DND-41 (cell line): ENCODE results near the gene SPIB.

ENCODE experiments used
- ATAC-seq: fragments of 200-7000 bp; cut with Tn5 transposase; 3 replicates; pipeline ENCODE4 v1.9.1; 2021; ENCODE audit warnings: low read depth; ENCODE audit not compliant: insufficient read depth
- DNase-seq: peaks from one replicate; pipeline ENCODE4 v3.0.0-alpha.2; 2020
- H2AFZ ChIP-seq: 2 replicates; pipeline ENCODE4 v1.6.0; 2012; ENCODE audit warnings: low read depth, low read length
- H3K27ac ChIP-seq: 2 replicates; pipeline ENCODE4 v1.5.1; 2012; ENCODE audit warnings: low read length, inconsistent platforms
- H3K27me3 ChIP-seq: fragments of 200-600 bp; sonication (generic); 2 replicates; pipeline ENCODE4 v1.6.0; 2012; ENCODE audit warnings: low read length, mild to moderate bottlenecking, inconsistent platforms; ENCODE audit not compliant: insufficient read depth, poor library complexity
- H3K36me3 ChIP-seq: 2 replicates; pipeline ENCODE4 v1.5.1; 2012; ENCODE audit warnings: low read length, inconsistent platforms; ENCODE audit not compliant: insufficient read depth
- H3K4me1 ChIP-seq: 2 replicates; pipeline ENCODE4 v1.5.1; 2012; ENCODE audit warnings: mild to moderate bottlenecking, low read length; ENCODE audit not compliant: insufficient read depth
- H3K4me2 ChIP-seq: 2 replicates; pipeline ENCODE4 v1.6.0; 2012; ENCODE audit warnings: mild to moderate bottlenecking, moderate library complexity, low read length, inconsistent platforms; ENCODE audit not compliant: insufficient read depth
- H3K4me3 ChIP-seq, 2 experiments: fragments of 200-600 bp in 1 of 2; shearing (Covaris generic) in 1 of 2; 2 replicates each; pipeline ENCODE4 v1.5.1; 2012 to 2016; ENCODE audit warnings: inconsistent platforms in 2 of 2, low read length in 2 of 2, mild to moderate bottlenecking in 2 of 2, low read depth in 1 of 2, moderate library complexity in 1 of 2
- H3K79me2 ChIP-seq: 2 replicates; pipeline ENCODE4 v1.6.0; 2012; ENCODE audit warnings: low read length, inconsistent platforms; ENCODE audit not compliant: insufficient read depth
- H3K9ac ChIP-seq: 2 replicates; pipeline ENCODE4 v1.6.0; 2012; ENCODE audit warnings: low read depth, mild to moderate bottlenecking, inconsistent platforms, low read length, moderate library complexity
- H3K9me3 ChIP-seq: 2 replicates; pipeline ENCODE4 v1.5.1; 2012; ENCODE audit warnings: low read length, moderate library complexity, mild to moderate bottlenecking, inconsistent platforms; ENCODE audit not compliant: insufficient read depth, severe bottlenecking
- H4K20me1 ChIP-seq: 2 replicates; pipeline ENCODE4 v1.6.0; 2012; ENCODE audit warnings: low read length; ENCODE audit not compliant: insufficient read depth
- EZH2 ChIP-seq: IDR thresholded peaks from 3 replicates; pipeline ENCODE4 v1.6.1; 2012; ENCODE audit warnings: borderline replicate concordance, low read depth, mild to moderate bottlenecking, moderate library complexity, low read length, inconsistent platforms; ENCODE audit not compliant: severe bottlenecking
- TF ChIP-seq, protein P1 (sequence below): IDR thresholded peaks from 2 replicates; pipeline ENCODE4 v1.5.1; 2012; ENCODE audit warnings: borderline replicate concordance, low read length, moderate library complexity, mild to moderate bottlenecking; ENCODE audit not compliant: poor library complexity, severe bottlenecking; ENCODE audit errors: extremely low read depth

SPIB gene

DNA sequence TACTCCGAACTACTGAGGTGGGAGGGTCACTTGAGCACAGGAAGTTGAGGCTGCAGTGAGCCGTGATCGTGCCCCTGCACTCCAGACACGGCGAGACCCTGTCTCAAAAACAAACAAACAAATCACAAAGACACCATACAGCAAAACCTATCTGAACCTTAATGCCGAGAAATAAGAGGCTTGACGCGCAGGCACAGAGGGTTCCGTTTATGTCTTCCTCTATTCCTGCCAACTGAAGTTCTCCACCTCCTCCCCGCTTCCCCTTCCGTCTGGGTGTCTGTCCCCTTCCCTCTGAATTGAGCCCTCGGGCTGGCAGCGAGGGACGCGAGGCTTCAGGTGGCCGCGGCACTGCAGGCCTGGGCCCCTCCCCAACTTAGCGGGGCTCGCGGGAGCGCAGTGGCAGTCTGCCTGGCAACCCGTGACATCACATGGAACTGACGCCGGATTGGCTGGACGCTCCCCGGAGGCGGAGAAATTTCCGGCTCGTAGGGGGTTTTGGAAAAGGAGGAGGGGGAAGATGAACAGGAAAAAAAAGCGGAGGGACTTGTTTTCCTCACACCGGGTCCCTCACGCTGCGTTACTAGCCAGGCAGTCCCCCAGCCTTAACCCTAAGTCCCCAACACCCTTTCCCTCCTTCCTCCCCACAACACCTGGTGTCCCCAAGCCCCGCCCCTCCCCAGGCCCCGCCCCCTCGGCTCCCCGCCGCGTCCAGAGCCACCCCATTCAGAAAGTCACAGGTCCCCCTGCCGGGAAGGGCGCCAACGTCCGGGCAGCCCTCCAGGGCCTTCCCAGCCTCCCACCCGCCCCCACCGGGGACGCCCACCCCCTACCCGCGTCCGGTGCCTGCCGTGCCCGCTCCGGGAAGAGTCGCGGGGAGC lies 12.8 kb downstream of the SPIB start:
- H3K27ac ChIP-seq = peak overlapping the region; percentile 3; the same call in 1 of the 2 replicates
- H3K9ac ChIP-seq = peak overlapping the region; percentile 45
- no peaks in the 10 kb centered on the region for H3K9me3 ChIP-seq
- DNase-seq (peak; percentile 84), ATAC-seq (peak; percentile 99)
- H2AFZ ChIP-seq = peak overlapping the region; percentile 73
- H3K4me2 ChIP-seq = peak overlapping the region; percentile 88
- peak overlapping the region; percentile 12 to 76; a peak in 3 of 4 replicates for H3K4me3 ChIP-seq
- peaks cover 15% of the 10 kb centered on the region for H3K4me1 ChIP-seq
- H3K27me3 ChIP-seq = no peaks in the 10 kb centered on the region
- no peaks in the 10 kb centered on the region for H3K36me3 ChIP-seq
- H3K79me2 ChIP-seq = no peaks in the 10 kb centered on the region
- H4K20me1 ChIP-seq = no peaks in the 10 kb centered on the region
- no peak for TF ChIP-seq EZH2
- TF ChIP-seq, protein P1, sequence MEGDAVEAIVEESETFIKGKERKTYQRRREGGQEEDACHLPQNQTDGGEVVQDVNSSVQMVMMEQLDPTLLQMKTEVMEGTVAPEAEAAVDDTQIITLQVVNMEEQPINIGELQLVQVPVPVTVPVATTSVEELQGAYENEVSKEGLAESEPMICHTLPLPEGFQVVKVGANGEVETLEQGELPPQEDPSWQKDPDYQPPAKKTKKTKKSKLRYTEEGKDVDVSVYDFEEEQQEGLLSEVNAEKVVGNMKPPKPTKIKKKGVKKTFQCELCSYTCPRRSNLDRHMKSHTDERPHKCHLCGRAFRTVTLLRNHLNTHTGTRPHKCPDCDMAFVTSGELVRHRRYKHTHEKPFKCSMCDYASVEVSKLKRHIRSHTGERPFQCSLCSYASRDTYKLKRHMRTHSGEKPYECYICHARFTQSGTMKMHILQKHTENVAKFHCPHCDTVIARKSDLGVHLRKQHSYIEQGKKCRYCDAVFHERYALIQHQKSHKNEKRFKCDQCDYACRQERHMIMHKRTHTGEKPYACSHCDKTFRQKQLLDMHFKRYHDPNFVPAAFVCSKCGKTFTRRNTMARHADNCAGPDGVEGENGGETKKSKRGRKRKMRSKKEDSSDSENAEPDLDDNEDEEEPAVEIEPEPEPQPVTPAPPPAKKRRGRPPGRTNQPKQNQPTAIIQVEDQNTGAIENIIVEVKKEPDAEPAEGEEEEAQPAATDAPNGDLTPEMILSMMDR = no peak

DNA sequence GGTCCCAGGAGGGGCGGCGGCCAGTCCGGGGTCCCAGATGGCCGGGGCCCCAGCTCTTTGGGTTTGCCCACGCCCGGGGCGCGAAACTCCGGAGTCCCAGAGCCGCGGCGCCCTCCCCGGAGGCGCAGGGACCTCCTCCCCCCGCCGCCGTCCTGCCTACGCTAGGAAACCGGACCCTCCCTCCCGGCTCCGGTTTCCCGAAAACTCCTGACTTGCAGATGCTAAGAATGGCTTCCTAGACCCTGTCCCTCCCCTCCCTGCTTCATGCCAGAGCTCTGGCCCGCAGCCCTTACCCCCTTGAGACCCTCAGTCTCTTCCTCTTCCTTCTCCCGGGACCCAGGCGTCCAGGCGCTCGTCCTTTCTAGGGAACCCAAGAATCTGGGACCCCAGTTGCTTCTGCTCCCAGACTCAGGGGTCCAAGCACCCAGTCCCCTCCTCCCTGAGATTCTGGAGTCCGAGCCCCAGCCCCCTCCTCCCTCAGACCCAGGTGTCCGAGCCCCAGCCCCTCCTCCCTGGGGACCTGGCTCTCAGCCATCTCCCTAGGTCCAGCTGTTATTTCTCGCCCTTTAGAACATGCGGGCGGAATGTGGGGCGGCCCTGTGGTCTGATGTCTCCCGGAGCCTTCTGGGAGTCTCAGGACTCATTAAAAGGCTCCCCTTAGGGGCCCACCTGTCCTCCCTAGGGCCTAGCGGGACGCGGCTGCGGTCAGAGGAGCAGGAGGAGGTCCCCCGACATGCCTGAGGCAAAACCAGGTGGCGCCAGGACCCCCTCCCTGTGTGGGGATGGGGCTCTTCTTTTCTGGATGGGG lies 13.7 kb downstream of the SPIB start, which contains the start of gene MYBPC2:
MYBPC2 (plus strand) TSS at position 672 of the 808 bp plus-strand sequence; CDS start at position 734, 62 bp downstream.
- peak within 1 kb of the TSS; percentile 73 for H2AFZ ChIP-seq
- no peak for TF ChIP-seq EZH2
- TF ChIP-seq, protein P1 = no peak
- H3K4me1 ChIP-seq = peaks cover 15% of the 10 kb centered on the region
- no peaks in the 10 kb centered on the region for H4K20me1 ChIP-seq
- H3K9ac ChIP-seq = peak within 1 kb of the TSS; percentile 45; the same call in 1 of the 2 replicates
- no peaks in the 10 kb centered on the region for H3K36me3 ChIP-seq
- peak within 1 kb of the TSS; percentile 3; the same call in 1 of the 2 replicates for H3K27ac ChIP-seq
- H3K79me2 ChIP-seq = no peaks in the 10 kb centered on the region
- peak within 1 kb of the TSS; percentile 12 to 76; a peak in 3 of 4 replicates for H3K4me3 ChIP-seq
- ATAC-seq (no peak), DNase-seq (no peak)
- H3K27me3 ChIP-seq = no peaks in the 10 kb centered on the region
- peak within 1 kb of the TSS; percentile 88 for H3K4me2 ChIP-seq
- H3K9me3 ChIP-seq = no peaks in the 10 kb centered on the region

DNA sequence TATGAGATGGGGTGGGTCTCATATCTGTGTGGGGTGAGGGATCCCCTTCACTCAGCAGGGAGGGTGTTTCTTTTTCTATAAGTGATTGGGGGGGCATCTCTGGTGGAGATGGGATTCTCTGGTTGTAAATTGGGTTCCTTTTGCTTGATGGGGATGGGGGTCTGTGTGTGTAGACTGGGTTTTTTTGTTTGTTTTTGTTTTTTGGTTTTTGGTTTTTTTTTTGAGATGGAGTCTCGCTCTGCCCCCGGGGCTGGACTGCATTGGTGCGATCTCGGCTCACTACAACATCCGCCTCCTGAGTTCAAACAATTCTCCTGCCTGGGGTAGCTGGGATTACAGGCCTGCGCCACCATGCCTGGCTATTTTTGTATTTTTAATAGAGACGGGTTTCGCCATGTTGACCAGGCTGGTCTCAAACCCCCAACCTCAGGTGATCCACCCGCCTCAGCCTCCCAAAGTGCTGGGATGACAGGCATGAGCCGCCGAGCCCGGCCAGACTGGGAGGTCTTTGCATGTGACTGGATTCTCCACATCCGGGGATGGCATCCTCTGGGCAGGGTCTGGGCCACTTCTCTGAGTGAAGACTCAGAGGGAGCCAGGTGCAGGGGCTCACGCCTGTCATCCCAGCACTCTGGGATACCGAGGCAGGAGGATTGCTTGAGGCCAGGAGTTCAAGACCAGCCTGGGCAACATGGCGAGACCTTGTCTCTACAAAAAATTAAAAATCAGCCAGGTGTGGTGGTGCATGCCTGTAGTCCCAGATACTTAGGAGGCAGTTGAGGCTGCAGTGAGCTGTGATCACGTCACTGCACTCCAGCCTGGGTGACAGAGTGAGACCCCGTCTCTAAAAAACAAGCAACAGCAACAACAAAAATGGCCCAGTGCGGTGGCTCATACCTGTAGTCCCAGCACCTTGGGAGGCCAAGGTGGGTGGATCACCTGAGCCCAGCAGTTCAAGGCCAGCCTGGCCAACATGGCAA lies 14.8 kb downstream of the SPIB start:
- ATAC-seq (no peak), DNase-seq (no peak)
- H3K4me2 ChIP-seq = no peak overlapping the region
- H3K4me3 ChIP-seq = no peak overlapping the region
- no peak overlapping the region for H2AFZ ChIP-seq
- H3K36me3 ChIP-seq = no peaks in the 10 kb centered on the region
- H3K27ac ChIP-seq = no peak overlapping the region
- no peaks in the 10 kb centered on the region for H4K20me1 ChIP-seq
- H3K9ac ChIP-seq = no peak overlapping the region
- H3K79me2 ChIP-seq = no peaks in the 10 kb centered on the region
- TF ChIP-seq, protein P1 = no peak
- no peak for TF ChIP-seq EZH2
- no peaks in the 10 kb centered on the region for H3K27me3 ChIP-seq
- no peaks in the 10 kb centered on the region for H3K9me3 ChIP-seq
- H3K4me1 ChIP-seq = peaks cover 15% of the 10 kb centered on the region
